ENCODE data around the gene RPP38.

RPP38 gene

DNA sequence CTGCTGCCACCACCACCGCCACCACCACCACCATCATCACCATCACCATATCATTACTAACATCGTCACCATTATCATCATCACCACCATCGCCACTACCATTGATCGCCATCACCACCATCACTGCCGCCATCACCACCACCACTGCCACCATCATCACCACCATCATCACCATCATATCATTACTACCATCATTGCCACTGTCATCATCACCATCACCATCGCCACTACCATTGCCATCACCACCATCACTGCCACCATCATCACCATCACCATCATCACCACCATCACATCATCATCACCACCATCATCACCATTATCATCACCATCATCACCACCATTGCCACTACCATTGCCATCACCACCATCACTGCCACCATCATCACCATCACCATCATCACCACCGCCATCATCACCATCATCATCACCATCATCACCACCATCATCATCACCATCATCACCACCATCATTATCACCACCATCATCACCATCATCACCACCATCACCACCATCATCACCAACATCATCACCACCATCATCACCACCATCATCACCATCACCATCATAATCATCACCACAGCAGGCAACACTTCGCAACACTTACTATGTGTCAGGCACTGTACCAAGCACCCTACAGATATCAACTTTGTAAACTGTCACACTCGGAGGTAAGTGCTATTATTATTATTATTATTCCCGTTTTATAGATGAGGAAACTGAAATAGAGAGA lies 52.1 kb downstream of the RPP38 start:
- no peak overlapping the region for H3K27ac Mint-ChIP-seq
- H3K9me3 Mint-ChIP-seq: peaks cover 8% of the 10 kb centered on the region
- TF ChIP-seq, protein P1, sequence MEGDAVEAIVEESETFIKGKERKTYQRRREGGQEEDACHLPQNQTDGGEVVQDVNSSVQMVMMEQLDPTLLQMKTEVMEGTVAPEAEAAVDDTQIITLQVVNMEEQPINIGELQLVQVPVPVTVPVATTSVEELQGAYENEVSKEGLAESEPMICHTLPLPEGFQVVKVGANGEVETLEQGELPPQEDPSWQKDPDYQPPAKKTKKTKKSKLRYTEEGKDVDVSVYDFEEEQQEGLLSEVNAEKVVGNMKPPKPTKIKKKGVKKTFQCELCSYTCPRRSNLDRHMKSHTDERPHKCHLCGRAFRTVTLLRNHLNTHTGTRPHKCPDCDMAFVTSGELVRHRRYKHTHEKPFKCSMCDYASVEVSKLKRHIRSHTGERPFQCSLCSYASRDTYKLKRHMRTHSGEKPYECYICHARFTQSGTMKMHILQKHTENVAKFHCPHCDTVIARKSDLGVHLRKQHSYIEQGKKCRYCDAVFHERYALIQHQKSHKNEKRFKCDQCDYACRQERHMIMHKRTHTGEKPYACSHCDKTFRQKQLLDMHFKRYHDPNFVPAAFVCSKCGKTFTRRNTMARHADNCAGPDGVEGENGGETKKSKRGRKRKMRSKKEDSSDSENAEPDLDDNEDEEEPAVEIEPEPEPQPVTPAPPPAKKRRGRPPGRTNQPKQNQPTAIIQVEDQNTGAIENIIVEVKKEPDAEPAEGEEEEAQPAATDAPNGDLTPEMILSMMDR (IDR thresholded peaks at IDR 0.05): no peak
- DNase-seq: no peak
- H3K4me3 Mint-ChIP-seq: no peak overlapping the region
- H3K27me3 Mint-ChIP-seq (ENCODE audit: low read depth, poor library complexity): no peaks in the 10 kb centered on the region
- no peaks in the 10 kb centered on the region for H3K4me1 Mint-ChIP-seq
- H3K36me3 Mint-ChIP-seq (ENCODE audit: low read depth): peaks cover 20% of the 10 kb centered on the region

DNA sequence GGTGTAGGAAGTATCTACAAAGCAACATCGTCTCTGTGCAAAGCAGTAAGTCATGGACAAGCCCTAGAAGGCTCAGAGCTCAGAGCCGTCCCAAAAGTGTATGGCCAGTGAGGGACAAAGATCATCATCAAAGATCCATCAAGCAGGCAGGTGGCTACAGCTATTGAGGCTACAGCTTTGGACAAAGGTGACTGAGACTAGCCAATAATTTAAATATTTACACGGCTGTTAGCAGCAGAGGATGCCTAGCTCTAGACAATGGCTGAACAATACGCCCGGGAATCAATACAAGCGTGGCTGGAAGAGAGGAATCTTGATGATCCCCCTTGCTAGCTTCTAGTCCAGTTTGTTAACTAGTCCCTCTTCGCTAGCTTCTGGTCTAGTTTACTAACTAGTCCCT lies 53.4 kb downstream of the RPP38 start:
- Mint-ChIP-seq H3K27me3 (ENCODE audit: low read depth, poor library complexity) (no peaks in the 10 kb centered on the region), H3K36me3 (ENCODE audit: low read depth) (peaks cover 34% of the 10 kb centered on the region), H3K9me3 (peaks cover 8% of the 10 kb centered on the region), H3K4me1 (no peaks in the 10 kb centered on the region), H3K4me3 (no peak overlapping the region), H3K27ac (no peak overlapping the region)
- no peak for DNase-seq
- TF ChIP-seq, protein P1 (IDR thresholded peaks at IDR 0.05): no peak

DNA sequence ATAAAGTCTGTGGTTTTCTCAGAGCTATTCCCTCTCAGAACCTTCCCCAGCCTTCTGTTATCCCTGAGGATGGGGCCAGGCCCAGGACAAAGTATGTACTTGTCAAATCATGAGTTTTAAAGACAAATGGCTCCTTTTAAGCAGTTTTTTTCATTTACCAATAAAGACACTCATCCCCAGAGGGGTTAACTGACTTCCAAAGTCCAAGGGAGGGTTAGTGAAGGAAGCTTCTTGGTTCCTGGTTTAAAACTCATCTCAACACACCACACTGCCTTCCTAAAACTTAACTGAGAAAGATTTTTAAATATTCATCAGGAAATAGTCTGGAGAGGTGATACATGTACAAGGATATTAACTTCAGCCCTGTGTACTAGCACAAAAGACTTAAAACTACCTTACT lies 55.4 kb downstream of the RPP38 start:
- Mint-ChIP-seq H3K4me3 (no peak overlapping the region), H3K27ac (no peak overlapping the region), H3K4me1 (no peaks in the 10 kb centered on the region), H3K9me3 (peaks cover 8% of the 10 kb centered on the region), H3K36me3 (ENCODE audit: low read depth) (peaks cover 48% of the 10 kb centered on the region), H3K27me3 (ENCODE audit: low read depth, poor library complexity) (no peaks in the 10 kb centered on the region)
- TF ChIP-seq, protein P1 (IDR thresholded peaks at IDR 0.05): no peak
- DNase-seq: no peak

Data from nephron progenitor cell (in vitro differentiated cells).